ENCODE measurements around the gene SIPA1. TPM values are rescaled to one million over a fixed set of nuclear protein-coding genes. Genes with fewer than 3 reads are reported as not detected.
"Not testable (repeated sequence)": the region's sequence is repeated elsewhere in the genome, so short reads cannot be mapped to it uniquely, and the experiment has no call there.

The SIPA1 gene
- total RNA-seq, 1 donor = 21.7 TPM

DNA sequence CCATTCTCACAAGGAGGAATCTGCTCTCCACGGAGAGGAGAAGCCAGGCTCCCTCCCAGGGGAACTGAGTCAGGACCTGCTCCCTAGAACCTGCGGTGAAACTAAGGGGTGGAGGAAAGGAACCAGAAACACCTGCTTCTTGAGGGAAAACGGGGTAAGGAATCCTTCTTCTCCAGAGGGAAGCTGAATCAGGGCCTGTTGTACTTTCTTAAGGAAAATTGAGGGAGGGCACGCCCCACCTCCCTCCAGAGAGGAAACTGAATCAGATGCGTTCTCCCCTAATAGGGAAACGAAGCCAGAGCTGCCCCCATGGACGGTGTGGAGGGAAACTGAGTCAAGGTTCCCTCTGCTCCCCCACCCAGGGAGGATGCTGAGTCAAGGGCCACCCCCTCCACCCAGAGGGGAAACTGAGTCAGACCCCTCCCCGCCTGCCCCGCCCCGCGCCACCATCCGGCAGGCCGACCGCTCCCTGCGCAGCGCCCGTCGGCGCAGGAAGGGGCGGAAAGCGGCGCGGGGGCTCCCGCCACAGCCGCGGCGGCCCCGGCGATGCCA lies 24.4 kb downstream of the SIPA1 start:
- TF ChIP-seq, protein P1, sequence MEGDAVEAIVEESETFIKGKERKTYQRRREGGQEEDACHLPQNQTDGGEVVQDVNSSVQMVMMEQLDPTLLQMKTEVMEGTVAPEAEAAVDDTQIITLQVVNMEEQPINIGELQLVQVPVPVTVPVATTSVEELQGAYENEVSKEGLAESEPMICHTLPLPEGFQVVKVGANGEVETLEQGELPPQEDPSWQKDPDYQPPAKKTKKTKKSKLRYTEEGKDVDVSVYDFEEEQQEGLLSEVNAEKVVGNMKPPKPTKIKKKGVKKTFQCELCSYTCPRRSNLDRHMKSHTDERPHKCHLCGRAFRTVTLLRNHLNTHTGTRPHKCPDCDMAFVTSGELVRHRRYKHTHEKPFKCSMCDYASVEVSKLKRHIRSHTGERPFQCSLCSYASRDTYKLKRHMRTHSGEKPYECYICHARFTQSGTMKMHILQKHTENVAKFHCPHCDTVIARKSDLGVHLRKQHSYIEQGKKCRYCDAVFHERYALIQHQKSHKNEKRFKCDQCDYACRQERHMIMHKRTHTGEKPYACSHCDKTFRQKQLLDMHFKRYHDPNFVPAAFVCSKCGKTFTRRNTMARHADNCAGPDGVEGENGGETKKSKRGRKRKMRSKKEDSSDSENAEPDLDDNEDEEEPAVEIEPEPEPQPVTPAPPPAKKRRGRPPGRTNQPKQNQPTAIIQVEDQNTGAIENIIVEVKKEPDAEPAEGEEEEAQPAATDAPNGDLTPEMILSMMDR (IDR thresholded peaks at IDR 0.05; ENCODE audit: insufficient read depth, low read length) = no peak
- DNase-seq (ENCODE audit: low read depth) = peak; percentile 19
- peak overlapping the region; percentile 81 for H3K4me3 ChIP-seq (ENCODE audit: low read depth, low read length)

DNA sequence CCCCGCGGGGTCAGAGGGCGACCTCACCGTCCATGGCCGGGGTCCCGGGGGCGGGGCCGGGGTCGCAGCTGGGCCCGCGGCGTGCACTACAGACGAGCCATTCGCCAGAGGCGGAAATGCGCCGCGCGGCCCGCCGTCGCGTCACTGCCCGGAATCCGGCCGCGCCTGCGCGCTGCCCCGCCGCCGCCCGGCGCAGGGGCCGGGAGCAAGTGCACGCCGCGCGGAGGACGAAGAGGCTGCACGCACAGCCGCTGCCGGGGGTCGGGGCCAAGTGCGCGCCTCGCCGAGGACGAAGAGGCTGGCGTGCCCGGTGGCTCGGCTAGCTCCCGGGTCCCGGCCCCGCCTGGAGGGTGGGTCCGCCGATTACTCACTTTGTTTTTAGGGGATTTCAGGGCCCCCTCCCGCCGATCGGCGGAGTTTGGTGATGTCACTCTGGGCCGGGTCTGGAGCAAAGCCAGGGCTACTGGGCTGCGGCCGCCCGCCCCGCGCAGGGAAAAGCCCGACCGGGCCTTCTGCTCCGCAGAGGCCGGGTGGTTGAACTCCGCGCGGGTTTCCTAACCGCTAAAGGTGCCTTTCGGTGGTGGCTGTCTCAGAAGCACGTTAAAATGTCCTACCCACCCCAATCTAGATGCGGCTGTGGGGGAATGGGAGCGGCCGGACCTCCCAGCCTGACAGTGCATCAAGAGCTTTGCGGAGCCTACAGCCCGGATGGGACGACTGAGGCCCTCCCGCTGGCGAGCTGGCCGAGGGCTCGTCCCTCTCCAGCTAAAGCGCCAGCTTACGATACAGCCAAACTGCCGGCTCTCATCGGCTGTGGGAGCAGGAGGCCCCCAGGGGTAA lies 25.1 kb downstream of the SIPA1 start, which contains the start of gene RELA:
RELA (minus strand) TSS at position 118 of the 840 bp plus-strand sequence; CDS start at position 34, 84 bp downstream.
- H3K4me3 ChIP-seq (ENCODE audit: low read depth, low read length) = peak within 1 kb of the TSS; percentile 81
- TF ChIP-seq, protein P1 (IDR thresholded peaks at IDR 0.05; ENCODE audit: insufficient read depth, low read length) = no peak
- peak; percentile 94 for DNase-seq (ENCODE audit: low read depth)

DNA sequence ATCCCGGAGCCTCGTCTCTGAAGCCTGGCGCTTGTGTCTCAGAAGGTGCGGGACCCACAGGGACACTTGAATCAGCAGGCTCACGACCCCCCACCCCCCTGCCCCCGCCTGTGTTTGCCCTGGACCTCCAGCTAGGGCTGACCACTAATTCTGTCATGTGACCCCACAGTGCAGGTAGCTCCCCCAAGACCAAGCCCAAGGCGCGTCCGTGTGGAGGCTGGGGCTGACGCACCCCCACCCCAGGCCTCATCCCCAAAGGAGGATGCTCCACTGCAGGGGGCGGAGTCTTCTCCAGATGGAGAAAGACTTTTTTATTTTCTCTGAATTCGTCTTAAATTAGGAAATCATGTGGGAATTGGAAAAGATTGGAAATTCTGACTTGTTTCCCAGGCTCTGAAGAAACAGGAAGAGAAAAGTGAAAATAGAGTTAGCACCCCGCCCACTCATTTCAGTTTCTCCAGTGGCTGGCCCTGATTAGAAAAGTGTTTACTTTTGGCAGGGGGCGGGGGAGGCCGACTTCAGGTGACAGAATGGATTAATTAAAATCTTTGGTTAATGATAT lies 25.8 kb downstream of the SIPA1 start:
- peak overlapping the region; percentile 65 for H3K4me3 ChIP-seq (ENCODE audit: low read depth, low read length)
- peak; percentile 81 for DNase-seq (ENCODE audit: low read depth)
- TF ChIP-seq, protein P1 (IDR thresholded peaks at IDR 0.05; ENCODE audit: insufficient read depth, low read length) = no peak

DNA sequence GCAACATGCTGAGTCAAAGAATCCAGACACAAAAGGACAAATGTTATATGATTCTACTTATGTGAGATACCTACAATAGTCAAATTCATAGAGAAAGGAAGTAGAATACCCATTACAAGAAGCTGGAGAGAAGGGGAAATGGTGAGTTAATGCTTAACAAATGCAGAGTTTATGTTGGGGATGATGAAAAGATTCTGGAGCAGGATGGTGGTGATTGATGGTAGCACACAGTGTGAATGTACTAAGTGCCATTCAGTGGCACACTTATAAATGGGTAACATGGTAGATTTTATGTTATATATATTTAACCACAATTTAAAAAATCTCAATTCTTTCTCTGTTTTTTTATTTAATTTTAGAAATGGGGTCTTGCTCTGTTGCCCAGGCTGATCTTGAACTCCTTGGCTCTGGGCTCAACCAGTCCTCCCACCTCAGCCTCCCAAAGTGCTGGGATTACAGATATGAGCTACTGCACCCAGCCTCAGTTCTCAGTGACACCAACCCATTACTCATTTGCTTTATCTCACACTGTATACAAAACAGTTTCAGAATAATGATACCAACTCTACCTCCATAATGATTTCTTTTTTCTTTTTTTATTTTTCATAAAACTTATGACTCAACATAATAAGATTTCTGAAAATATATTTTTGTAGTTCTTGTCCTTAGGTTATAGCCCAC lies 34.4 kb downstream of the SIPA1 start:
- H3K4me3 ChIP-seq (ENCODE audit: low read depth, low read length) = no peak overlapping the region
- TF ChIP-seq, protein P1 (IDR thresholded peaks at IDR 0.05; ENCODE audit: insufficient read depth, low read length) = no peak
- no peak for DNase-seq (ENCODE audit: low read depth)

DNA sequence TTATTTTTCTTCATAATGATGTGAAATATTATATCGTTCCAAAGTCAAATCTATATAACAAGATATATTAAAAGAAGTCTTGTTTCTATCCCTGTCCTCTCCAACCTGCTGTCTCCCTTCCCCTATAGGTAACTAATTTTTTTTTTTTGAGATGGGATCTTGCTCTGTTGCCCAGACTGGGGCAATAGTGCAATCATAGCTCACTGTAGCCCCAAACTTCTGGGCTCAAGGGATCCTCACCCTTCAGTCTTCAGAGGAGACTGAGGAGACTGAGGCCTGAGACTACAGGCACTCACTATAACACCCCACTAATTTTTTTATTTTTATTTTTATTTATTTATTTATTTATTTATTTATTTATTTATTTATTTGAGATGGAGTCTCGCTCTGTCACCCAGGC lies 35.1 kb downstream of the SIPA1 start:
- H3K4me3 ChIP-seq (ENCODE audit: low read depth, low read length) = no peak overlapping the region
- DNase-seq (ENCODE audit: low read depth) = no peak
- TF ChIP-seq, protein P1 (IDR thresholded peaks at IDR 0.05; ENCODE audit: insufficient read depth, low read length) = no peak

DNA sequence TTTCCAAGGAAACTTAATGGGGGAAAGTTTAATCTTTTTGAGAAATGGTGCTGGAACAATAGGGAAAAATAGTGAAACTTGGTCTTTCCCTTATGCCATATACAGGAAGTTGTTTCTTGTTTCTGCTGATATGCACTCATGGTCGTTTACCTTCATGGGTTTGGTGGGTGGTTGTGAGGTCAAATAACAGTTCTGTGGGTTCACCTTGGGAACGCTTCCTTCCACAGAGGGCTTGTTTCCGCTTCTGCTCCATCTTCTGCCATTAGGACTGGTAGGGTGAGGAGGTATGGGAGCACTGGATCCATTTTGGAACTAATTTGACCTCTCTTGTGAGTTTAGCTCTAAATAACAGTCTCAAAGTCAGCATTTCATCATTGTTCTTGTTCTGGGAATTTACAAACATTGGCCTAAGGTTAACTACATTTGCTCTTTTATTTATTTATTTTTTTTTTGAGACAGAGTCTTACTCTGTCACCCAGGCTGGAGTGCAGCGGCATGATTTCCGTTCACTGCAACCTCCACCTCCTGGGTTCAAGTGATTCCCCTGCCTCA lies 42.4 kb downstream of the SIPA1 start:
- no peak overlapping the region for H3K4me3 ChIP-seq (ENCODE audit: low read depth, low read length)
- no peak for DNase-seq (ENCODE audit: low read depth)
- TF ChIP-seq, protein P1 (IDR thresholded peaks at IDR 0.05; ENCODE audit: insufficient read depth, low read length) = no peak

DNA sequence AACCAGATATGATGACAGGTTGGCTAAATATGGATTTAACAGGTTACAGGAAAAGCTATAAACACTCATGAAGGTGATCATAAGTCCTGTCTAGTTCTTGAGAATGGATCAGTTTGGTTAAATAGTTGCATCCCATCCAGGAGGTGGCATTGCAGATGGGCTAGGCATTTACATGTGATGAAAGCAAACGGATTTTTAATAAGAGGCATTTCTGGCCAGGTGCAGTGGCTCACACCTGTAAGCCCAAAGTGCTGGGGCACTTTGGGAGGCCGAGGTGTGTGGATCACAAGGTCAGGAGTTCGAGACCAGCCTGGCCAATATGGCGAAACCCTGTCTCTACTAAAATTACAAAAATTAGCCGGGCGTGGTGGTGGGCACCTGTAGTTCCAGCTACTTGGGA lies 45.6 kb downstream of the SIPA1 start:
- not testable (repeated sequence) for DNase-seq (ENCODE audit: low read depth)

More for the DNA sequence above, 45.6 kb downstream of the SIPA1 start:
- not testable (repeated sequence) for H3K4me3 ChIP-seq (ENCODE audit: low read depth, low read length)

Measured in fibroblast of the aortic adventitia (primary cell).